Esophagus muscularis mucosa (tissue), 4 donors: ENCODE measurements around the gene ZBTB37. TPM values are rescaled to one million over a fixed set of nuclear protein-coding genes. Genes with fewer than 3 reads are reported as not detected.

Source experiments
- DNase-seq: peaks from one replicate; pipeline ENCODE4 v3.0.0-alpha.2; 2017; ENCODE audit errors: extremely low spot score
- H3K27ac ChIP-seq, 4 donors: fragments of 200-600 bp; sonication (generic); replicated peaks in 1 of 4; 1 replicate in 3 of 4; 2 replicates in 1 of 4; pipeline ENCODE4 v1.5.1; 2016 to 2019; ENCODE audit warnings: mild to moderate bottlenecking in 1 of 4
- H3K27me3 ChIP-seq, 4 donors: fragments of 200-600 bp; sonication (generic); one replicate each; pipeline versions ENCODE4 v1.5.1 to v1.6.0; 2016 to 2019
- H3K36me3 ChIP-seq, 4 donors: fragments of 200-600 bp; sonication (generic); one replicate each; pipeline ENCODE4 v1.5.1; 2016 to 2019
- H3K4me1 ChIP-seq, 4 donors: fragments of 200-600 bp; sonication (generic); one replicate each; pipeline ENCODE4 v1.5.1; 2016 to 2019
- H3K4me3 ChIP-seq, 4 donors: fragments of 200-600 bp; sonication (generic); 1 replicate in 2 of 4; 2 replicates in 2 of 4; pipeline ENCODE4 v1.5.1; 2016 to 2019; ENCODE audit warnings: mild to moderate bottlenecking in 4 of 4, moderate library complexity in 1 of 4
- H3K9me3 ChIP-seq, 4 donors: fragments of 200-600 bp; sonication (generic); 1 replicate in 3 of 4; 2 replicates in 1 of 4; pipeline ENCODE4 v1.5.1; 2016 to 2019
- CTCF ChIP-seq, 3 experiments: fragments of 200-600 bp in 2 of 3; fragments of 450-650 bp in 1 of 3; sonication (generic) in 2 of 3; IDR thresholded peaks; one replicate each; pipeline ENCODE4 v1.5.1; 2017 to 2019; ENCODE audit warnings: antibody characterized with exemption in 3 of 3, mild to moderate bottlenecking in 2 of 3, moderate library complexity in 1 of 3
- EP300 ChIP-seq: sonication (generic); formaldehyde crosslinking; IDR thresholded peaks from one replicate; pipeline ENCODE4 v1.6.1; 2017; ENCODE audit warnings: antibody characterized with exemption
- POLR2A ChIP-seq: fragments of 450-650 bp; IDR thresholded peaks from one replicate; pipeline ENCODE4 v1.6.1; 2017; ENCODE audit warnings: antibody characterized with exemption, moderate library complexity, mild to moderate bottlenecking, low read depth
- POLR2AphosphoS5 ChIP-seq, 2 donors: sonication (generic); formaldehyde crosslinking; IDR thresholded peaks; one replicate each; pipeline ENCODE4 v1.6.1; 2017; ENCODE audit warnings: antibody characterized with exemption in 2 of 2
- WGBS: methylation state at CpG from one replicate; pipeline ENCODE4 v1.1.5; 2018; 5-methylcytosine and 5-hydroxymethylcytosine counted together
- intact Hi-C: fragments of 100-400 bp; cut with DNase I; formaldehyde crosslinking; loops from one replicate; pipeline ENCODE4 v1.15.1; 2023
- total RNA-seq, 4 donors: library from RNA; depleted of rRNA; stranded (reverse); fragments of >200 nt; gene quantifications; one replicate each; pipeline versions ENCODE4 v1.1.0 to v1.2.1, GENCODE V29; 2016

ZBTB37 gene
- total RNA-seq, 4 donors from 2014 or later = 6.1 to 9.3 (median 7.0) TPM

DNA sequence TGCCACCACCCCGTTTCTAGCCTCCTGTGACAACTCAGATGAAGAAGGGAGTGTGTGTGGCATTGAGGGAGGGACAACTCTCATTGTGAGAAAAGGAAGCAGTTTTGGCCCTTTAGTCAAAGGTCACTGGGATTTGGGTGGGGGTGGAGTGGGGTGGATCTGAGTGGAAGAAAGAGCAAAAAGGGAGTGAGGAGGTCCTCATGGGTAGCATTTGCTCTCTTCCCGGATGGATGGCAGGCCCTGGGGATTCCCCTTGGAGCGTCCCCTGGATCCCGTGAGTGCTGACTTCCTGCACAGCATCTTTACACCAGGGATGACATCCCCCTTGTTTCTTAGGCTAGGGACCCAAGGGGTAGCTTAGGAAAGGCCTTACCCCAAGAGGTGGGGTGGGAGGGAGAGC lies 48.5 kb downstream of the ZBTB37 start:
- no peaks in the 10 kb centered on the region for H3K36me3 ChIP-seq
- H3K9me3 ChIP-seq = no peaks in the 10 kb centered on the region
- DNase-seq = no peak
- H3K27ac ChIP-seq = no peak overlapping the region
- WGBS = 70% methylated on average over 4 of the region's 4 CpGs
- no peaks in the 10 kb centered on the region for H3K4me1 ChIP-seq
- TF ChIP-seq POLR2A (no peak), CTCF (IDR thresholded peaks at IDR 0.05) (no peak), EP300 (no peak), POLR2AphosphoS5 (IDR thresholded peaks at IDR 0.05) (no peak)
- H3K4me3 ChIP-seq = no peak overlapping the region
- intact Hi-C loops = no loop called here
- no peaks in the 10 kb centered on the region for H3K27me3 ChIP-seq

DNA sequence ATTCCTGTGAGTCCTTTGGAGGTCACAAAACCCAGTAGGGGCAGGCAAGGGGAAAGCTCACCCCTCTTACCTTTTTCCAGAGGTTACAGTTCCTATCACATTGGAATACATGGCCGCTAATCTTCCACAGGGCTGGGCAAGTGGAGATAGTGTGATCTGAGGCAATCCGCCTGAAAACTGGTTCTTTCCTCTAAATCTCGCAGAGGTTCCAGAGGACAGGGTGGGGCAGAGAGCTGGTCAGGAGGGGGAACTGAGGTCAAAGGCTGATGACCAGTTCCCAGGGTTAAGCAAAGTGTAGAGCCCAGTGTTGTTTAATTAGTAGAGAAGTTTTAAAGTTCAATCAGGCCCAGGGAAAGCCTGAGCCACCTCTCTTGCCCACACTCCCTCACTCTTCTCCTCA lies 49.0 kb downstream of the ZBTB37 start, which contains the start of gene SERPINC1:
SERPINC1 (minus strand) TSS at position 179 of the 400 bp plus-strand sequence; CDS start at position 111, 68 bp downstream.
- DNase-seq = no peak
- WGBS = 97% methylated on average over 3 of the region's 3 CpGs
- H3K27ac ChIP-seq = no peak within 1 kb of the TSS
- H3K9me3 ChIP-seq = no peaks in the 10 kb centered on the region
- TF ChIP-seq POLR2AphosphoS5 (IDR thresholded peaks at IDR 0.05) (no peak), CTCF (IDR thresholded peaks at IDR 0.05) (no peak), POLR2A (no peak)
- H3K4me3 ChIP-seq = no peak within 1 kb of the TSS
- no peaks in the 10 kb centered on the region for H3K4me1 ChIP-seq
- no peaks in the 10 kb centered on the region for H3K36me3 ChIP-seq
- no peaks in the 10 kb centered on the region for H3K27me3 ChIP-seq
- intact Hi-C loops = no loop called here

DNA sequence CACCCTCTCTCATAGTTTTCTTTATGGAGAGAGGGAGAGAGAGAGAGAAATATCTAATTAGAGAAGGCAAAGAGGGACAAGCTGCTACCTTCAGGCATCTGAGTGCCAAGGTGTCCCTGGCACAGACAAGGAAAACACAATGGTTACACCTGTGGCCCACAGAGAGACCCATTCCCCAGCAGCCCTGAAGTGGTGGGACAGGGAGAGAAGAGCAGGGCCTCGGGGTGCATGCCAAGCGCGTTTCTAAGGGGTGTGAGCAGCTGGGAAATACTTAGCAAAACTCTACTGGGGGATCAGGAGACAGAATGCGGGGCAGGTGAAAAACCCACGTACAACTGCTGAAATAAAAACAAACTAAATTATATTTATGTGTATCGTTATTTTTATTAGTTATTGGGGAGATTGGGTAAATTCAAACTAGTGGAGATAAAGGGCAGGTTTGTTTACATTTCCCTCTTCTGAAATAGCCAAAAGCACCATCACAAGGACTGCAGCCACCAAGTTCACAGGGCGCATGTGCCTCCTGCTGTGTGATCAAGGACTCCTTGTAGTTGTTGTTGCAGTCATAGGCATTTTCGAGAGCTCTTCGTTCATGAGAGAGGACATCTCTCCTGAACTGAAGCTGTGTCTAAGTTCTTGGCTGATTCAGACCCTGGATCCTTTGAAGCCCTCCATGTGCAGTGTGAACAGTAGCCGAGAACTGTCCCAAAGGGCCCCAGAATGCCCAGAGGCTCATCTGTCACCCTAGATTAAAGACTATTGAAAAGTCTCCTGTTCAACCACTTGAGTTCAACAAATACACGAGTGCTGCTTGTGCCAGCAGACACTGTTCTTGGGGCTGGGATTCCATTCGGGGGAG lies 49.7 kb downstream of the ZBTB37 start:
- WGBS = 92% methylated on average over 12 of the region's 12 CpGs
- Histone ChIP-seq H3K4me3 (no peak overlapping the region), H3K27me3 (no peaks in the 10 kb centered on the region), H3K9me3 (no peaks in the 10 kb centered on the region), H3K4me1 (no peaks in the 10 kb centered on the region), H3K27ac (no peak overlapping the region), H3K36me3 (no peaks in the 10 kb centered on the region)
- no peak for TF ChIP-seq EP300
- TF ChIP-seq CTCF (IDR thresholded peaks at IDR 0.05) = no peak
- no peak for TF ChIP-seq POLR2A
- no peak for TF ChIP-seq POLR2AphosphoS5 (IDR thresholded peaks at IDR 0.05)
- intact Hi-C loops = no loop called here
- no peak for DNase-seq

- 94% methylated on average over 5 of the region's 5 CpGs for WGBS
- Histone ChIP-seq H3K27me3 (no peaks in the 10 kb centered on the region), H3K4me3 (no peak overlapping the region), H3K27ac (no peak overlapping the region), H3K9me3 (no peaks in the 10 kb centered on the region), H3K36me3 (no peaks in the 10 kb centered on the region), H3K4me1 (peaks cover 0 to 7% (median 0%) of the 10 kb centered on the region in 4 donors)
- intact Hi-C loops = no loop called here
- no peak for DNase-seq
- no peak for TF ChIP-seq POLR2A
- TF ChIP-seq POLR2AphosphoS5 (IDR thresholded peaks at IDR 0.05) = no peak
- no peak for TF ChIP-seq EP300
- no peak for TF ChIP-seq CTCF (IDR thresholded peaks at IDR 0.05)
These were observed 52.7 kb downstream of the ZBTB37 start for GRCh38 chr1:173920861-173921260.
